Activated CD8-positive, alpha-beta memory T cell treated with anti-CD3 and anti-CD28 coated beads for 36 hours (primary cell): Measurements from ENCODE around the gene AKT2. TPM values are rescaled to one million over a fixed set of nuclear protein-coding genes. Genes with fewer than 3 reads are reported as not detected.
"Not testable (repeated sequence)": the region's sequence is repeated elsewhere in the genome, so short reads cannot be mapped to it uniquely, and the experiment has no call there.

Experiments
- CTCF ChIA-PET: fragments of 350-600 bp; sonication (Branson Sonifier 250); formaldehyde crosslinking; loops from one replicate; lab custom pipeline; 2021; ENCODE audit warnings: antibody characterized with exemption; lab: Charles Lee
- POLR2A ChIA-PET: fragments of 350-600 bp; sonication (Branson Sonifier 250); formaldehyde crosslinking; loops from one replicate; lab custom pipeline; 2021; ENCODE audit warnings: antibody characterized with exemption; lab: Charles Lee
- total RNA-seq, 2 experiments: library from RNA; stranded (reverse); gene quantifications; one replicate each; pipeline ENCODE4 v1.2.3, GENCODE V29; 2021

The AKT2 gene
- 100 to 1,000 TPM; 128 to 129 TPM for total RNA-seq

DNA sequence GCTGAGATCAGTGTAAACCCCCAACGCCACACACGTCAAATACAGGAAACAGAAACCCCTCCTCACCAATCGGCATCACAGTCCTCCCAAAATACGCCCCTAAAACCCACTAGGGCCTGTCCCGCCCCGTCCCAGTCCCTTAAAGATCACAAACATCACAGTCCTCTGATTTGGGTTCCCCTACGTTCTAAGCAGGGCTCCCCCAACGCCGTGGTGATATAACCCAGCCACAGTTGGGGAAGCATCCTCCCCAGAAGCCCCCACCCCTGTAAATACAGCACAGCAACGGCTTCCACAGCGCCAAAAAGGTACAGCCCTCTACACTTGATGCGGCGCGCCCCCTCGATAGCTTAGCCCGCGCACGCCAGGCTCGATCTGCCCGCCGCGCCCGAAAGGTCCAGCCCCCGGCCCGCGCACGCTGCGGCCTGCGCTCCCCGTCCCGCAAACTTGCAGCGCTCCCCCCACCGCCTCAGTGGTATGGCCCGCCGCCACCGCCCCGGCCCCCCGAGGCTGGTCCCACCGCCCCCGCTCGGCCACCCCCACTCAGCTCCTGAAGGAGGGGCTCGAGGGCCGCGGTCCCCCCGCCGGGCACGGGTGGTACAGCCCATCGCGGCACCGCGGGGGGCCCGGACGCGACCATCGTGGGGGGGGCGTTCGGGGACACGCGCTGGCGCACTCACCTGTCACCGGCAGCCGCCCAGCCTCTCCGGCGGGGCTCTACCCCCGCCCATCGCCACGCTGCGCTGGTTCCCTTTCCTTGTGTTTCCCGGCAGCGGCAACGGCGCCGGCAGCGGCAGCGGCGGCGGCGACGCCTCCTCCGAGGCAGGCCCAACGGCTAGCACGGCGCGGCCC is at the start of gene AKT2:
Gene AKT2 (minus strand): TSS at position 845 of the 852 bp plus-strand sequence. CDS start 20,078 bp downstream, outside the sequence.
- ChIA-PET POLR2A (interaction anchor here (0.6 to 1.0 kb wide), 2 partner anchors 141 to 221 kb away, joined by 3 to 4 read pairs; partner anchors contain the start of gene SERTAD1), CTCF (interaction anchor here (1.7 kb wide), 1 partner anchor 10 kb away, joined by 4 read pairs; no protein-coding TSS in a partner anchor)

DNA sequence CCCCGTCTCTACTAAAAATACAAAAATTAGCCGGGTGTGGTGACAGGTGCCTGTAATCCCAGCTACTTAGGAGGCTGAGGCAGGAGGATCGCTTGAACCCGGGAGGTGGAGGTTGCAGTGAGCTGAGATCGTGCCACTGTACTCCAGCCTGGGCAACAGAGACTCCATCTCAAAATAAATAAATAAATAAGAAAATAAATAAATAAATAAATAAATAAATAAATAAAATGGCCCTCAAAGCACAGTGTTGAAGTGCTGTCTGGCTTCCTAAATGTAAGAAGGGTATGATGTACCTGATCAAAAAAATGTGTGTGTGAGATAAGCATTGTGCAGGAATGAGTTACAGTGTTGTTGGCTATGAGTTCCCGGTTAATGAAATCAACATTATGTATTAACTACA is 47.9 kb upstream of the AKT2 start:
- POLR2A ChIA-PET, result interaction anchor here (0.6 kb wide), 1 partner anchor 148 kb away, joined by 3 read pairs; no protein-coding TSS in a partner anchor
- CTCF ChIA-PET, result not testable (repeated sequence)

DNA sequence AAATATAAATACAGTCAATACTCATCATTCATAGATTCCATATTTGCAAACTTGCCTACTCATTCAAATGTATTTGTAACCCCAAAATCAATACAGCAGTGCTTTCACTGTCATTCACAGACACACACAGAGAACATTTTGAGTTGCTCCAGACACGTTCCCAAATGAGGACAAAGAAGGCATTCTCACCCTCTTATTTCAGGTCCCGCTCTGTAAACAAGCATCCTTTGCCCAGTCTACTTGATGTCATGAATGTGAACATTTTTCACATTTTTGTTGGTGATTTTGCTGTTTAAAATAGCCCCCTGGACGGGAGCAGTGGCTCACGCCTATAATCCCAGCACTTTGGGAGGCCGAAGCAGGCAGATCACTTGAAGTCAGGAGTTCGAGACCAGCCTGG is 47.5 kb upstream of the AKT2 start:
- ChIA-PET CTCF (no interaction called here), POLR2A (interaction anchor here (0.6 kb wide), 1 partner anchor 38 kb away, joined by 5 read pairs; no protein-coding TSS in a partner anchor)

DNA sequence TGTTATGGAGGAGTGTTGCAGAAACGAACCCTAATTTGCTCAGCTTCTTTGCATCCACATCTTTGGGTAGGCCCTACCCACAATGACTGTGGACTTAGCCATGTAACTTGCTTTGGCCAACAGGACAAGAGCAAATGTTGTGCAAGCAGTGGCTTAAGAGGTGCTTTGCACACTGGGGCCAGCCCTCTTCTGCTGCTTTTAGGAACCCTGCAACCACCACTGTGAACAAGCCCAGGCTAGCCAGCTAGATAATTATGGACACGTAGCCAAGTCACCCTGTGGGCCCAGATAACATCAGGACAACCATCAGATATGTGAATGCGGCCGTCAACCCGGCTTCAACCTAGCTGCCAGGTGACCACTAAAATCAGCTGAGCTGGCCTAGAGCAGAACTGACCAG is 45.9 kb upstream of the AKT2 start:
- ChIA-PET CTCF (interaction anchor here (0.6 kb wide), 1 partner anchor 44 kb away, joined by 4 read pairs; no protein-coding TSS in a partner anchor), POLR2A (no interaction called here)

DNA sequence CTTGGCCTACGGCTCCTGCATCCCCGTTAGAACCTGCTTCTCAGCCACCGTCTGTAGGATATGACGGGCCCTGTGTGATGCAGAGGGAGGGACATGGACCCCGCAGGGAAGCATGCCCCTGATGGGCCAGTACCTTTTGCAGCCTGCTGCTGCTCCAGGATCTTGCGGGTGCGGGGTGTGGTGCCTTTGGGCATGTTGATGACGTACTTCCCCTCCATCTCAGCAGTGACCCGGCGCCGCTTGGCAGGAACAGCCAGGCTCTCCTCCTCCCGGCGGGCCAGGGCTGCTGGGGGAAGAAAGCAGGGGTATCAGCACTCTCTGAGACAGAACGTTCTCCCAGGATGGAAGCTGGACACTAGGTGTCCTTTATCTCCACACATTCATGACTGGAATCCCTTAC is 41.1 kb upstream of the AKT2 start:
- ChIA-PET CTCF (no interaction called here), POLR2A (no interaction called here)

DNA sequence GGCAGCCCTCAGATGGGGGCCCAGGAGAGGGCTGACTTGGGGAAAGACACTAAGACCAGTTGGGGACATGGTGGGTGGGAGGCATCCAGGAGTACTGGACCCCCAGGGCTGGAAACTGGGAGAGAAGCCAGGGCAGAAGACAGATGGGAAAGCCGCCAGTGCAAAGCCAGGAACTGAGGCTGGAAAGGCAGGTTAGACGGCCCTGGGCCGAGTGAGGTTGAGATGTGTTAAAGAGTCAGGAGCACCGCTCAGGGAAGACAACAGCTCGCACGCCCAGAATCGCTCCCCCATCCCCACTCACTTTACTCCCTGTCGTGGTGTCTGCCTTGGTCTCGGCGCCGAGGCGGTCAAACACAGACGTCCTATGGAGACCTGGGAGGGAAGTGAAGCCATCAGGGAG is 38.6 kb upstream of the AKT2 start:
- POLR2A ChIA-PET, result no interaction called here
- CTCF ChIA-PET, result no interaction called here

- ChIA-PET CTCF (no interaction called here), POLR2A (no interaction called here)
Measured at GRCh38 chr19:40322951-40323615, 37.9 kb upstream of the AKT2 start.

DNA sequence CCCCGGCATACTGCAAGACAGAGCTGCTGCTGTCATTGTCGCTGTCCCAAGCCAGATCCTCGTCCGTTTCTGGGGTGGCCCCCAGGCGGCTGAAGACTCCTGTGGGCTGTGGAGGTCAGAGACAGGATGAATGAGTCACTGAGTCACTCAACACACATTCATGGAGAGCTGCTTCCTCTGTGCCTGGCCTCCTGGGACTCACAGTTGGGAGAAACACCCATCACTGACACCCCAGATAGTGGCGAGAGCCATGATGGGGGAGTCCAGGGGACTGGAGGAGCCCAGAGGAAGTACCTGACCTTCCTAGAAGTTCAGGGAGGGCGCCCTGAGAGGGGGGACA is 37.1 kb upstream of the AKT2 start:
- ChIA-PET CTCF (no interaction called here), POLR2A (no interaction called here)

GRCh38 chr19:40321566-40322270 is 36.6 kb upstream of the AKT2 start:
- CTCF ChIA-PET, result no interaction called here
- POLR2A ChIA-PET, result no interaction called here

- CTCF ChIA-PET, result no interaction called here
- POLR2A ChIA-PET, result no interaction called here
Measured at GRCh38 chr19:40321076-40321475, 35.9 kb upstream of the AKT2 start.

DNA sequence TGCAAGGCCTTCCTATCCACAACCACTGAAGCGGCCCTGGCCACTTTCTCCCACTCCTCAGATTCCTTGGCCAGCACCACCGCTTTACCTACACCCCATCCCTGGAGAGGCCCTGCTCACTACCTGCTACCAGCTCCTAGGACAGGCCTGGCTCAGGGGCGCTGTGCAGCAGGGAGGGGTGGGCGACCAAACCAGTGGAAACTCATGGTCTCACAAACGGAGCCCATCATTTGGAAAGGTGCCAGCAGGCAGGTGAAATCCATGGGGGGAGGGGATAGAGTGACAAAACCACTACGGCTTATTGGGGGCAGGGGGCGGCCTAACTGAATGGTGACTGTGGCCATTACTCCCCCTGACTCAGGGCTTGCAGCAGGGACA is 35.4 kb upstream of the AKT2 start:
- POLR2A ChIA-PET, result no interaction called here

GRCh38 chr19:40317338-40317737 is 32.2 kb upstream of the AKT2 start:
- CTCF ChIA-PET, result interaction anchor here (0.6 to 1.0 kb wide), 3 partner anchors 12 to 156 kb away, joined by 3 to 5 read pairs (median 4); no protein-coding TSS in a partner anchor
- POLR2A ChIA-PET, result no interaction called here

More for the DNA sequence above, 35.4 kb upstream of the AKT2 start:
- CTCF ChIA-PET, result interaction anchor here (0.8 kb wide), 1 partner anchor 25 kb away, joined by 3 read pairs; no protein-coding TSS in a partner anchor

DNA sequence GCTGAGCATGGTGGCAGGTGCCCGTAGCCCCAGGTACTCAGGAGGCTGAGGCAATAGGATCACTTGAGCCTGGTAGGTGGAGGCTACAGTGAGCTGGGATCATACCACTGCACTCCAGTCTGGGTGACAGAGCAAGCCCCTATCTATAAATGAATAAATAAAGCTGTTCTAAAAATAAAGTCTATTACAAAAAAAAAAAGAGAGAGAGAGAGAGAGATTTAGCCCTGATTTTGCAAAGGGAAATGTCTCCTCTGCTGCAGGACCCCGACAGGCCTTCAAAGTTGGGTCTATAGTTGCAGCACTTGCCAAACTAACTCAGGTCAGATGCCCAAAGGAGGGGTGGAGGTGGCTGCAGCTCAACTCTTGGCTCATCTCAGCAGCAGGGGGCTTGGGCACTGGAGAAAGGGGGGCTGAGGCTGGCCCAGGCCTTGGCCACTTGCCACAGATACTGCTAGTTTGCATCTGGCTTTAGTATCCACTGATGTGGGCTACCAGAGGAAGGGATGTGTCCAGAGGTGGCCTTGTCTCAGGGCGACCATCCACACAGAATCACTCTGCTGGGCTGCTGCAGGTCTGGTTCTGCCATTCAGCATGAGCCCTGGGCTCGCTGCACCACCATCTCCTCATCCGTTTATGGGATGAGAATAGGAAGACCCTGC is 30.8 kb upstream of the AKT2 start:
- ChIA-PET CTCF (interaction anchor here (0.7 kb wide), 1 partner anchor 11 kb away, joined by 3 read pairs; no protein-coding TSS in a partner anchor), POLR2A (interaction anchor here (0.8 kb wide), 1 partner anchor 1946 kb away, joined by 3 read pairs; no protein-coding TSS in a partner anchor)

- ChIA-PET POLR2A (no interaction called here), CTCF (interaction anchor here (1.9 kb wide), 1 partner anchor 10 kb away, joined by 6 read pairs; no protein-coding TSS in a partner anchor)
Measured at GRCh38 chr19:40314656-40315055, 29.5 kb upstream of the AKT2 start.

DNA sequence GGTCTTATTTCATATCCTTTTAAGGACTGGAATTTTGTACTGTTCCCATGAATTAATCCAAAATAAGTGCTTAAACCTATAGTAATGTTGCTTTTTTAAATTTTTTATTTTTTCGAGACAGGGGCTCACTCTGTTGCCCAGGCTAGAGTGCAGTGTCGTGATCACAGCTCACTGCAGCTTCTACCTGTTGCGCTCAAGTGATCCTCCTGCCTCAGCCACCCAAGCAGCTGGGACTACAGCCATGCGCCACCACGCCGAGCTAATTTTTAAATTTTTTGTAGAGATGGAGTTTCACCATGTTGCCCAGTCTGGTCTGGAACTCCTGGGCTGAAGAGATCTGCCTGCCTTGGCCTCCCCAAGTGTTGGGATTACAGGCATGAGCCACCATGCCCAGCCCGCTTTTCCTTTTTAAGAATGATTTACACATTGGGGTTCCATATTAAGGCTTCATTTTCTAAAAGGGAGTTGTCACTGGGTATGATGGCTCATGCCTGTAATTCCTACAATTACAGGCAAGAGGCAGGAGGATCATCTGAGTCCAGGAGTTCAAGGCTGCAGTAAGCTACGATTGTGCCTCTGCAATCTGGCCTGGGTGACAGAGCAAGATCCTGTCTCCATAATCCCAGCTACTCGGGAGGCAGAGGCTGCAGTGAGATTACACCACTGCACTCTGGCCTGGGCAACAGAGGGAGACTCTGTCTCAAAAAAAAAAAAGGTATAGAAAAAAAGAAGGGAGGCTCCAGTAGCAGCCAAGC is 28.3 kb upstream of the AKT2 start:
- ChIA-PET POLR2A (no interaction called here), CTCF (interaction anchor here (1.9 kb wide), 1 partner anchor 8 kb away, joined by 6 read pairs; no protein-coding TSS in a partner anchor)

GRCh38 chr19:40312533-40312932 is 27.4 kb upstream of the AKT2 start:
- CTCF ChIA-PET, result interaction anchor here (1.9 kb wide), 1 partner anchor 8 kb away, joined by 6 read pairs; no protein-coding TSS in a partner anchor
- POLR2A ChIA-PET, result no interaction called here

- CTCF ChIA-PET, result no interaction called here
- POLR2A ChIA-PET, result interaction anchor here (0.7 kb wide), 1 partner anchor 26 kb away, joined by 5 read pairs; no protein-coding TSS in a partner anchor
Measured at GRCh38 chr19:40309666-40310065, 24.5 kb upstream of the AKT2 start.

DNA sequence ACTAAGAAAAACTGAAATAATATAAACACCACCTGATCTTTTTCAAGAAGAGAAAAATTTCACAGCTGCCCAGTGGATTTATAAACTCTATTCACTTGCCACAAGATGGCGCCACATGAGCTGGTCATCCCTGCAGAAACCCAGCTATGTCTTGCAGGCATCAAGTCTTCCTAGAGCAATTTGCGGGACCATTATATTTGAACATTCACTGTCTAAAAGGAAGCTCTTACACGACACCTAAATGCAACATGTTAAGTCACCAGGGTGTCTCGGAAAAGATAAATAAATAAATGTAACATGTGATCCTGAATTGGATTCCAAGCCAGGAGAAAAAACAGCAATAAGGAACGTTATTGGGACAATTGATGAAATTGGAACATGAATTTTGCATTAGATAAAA is 20.3 kb upstream of the AKT2 start:
- CTCF ChIA-PET, result interaction anchor here (0.6 to 1.9 kb wide), 16 partner anchors 8 to 329 kb away, joined by 3 to 8 read pairs (median 3); partner anchors contain the start of gene BLVRB
- POLR2A ChIA-PET, result no interaction called here
